ENCODE data around the gene ANXA1. TPM values are rescaled to one million over a fixed set of nuclear protein-coding genes. Genes with fewer than 3 reads are reported as not detected.

The ANXA1 gene
- total RNA-seq, 3 donors from 2014 or later, result 12.8 to 69.3 (median 53.1) TPM

DNA sequence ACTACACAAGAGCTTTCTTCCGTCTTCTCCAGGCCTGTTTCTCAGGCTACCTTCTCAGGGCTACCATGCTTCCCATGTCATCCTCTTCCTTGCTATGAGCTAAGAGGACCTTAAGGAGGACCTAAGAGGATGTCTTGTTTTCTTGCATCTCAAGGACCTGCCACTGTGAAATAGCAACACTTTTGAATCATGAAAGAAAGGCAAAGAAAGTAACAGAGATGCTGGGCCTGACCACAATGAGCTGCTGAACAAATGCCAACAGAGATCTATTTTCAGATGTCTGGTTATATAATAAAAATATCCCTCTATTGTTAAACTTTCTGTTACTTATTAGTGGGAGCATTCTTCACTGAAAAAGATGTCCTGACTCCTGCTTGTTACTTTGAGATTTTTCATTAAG is 36.7 kb upstream of the ANXA1 start:
- Histone ChIP-seq H3K4me3 (no peak overlapping the region), H3K4me1 (ENCODE audit: low read depth) (no peaks in the 10 kb centered on the region), H3K36me3 (ENCODE audit: low read depth) (no peaks in the 10 kb centered on the region), H3K9me3 (no peaks in the 10 kb centered on the region)
- ATAC-seq (no peak), DNase-seq (no peak)
- TF ChIP-seq CTCF (IDR thresholded peaks at IDR 0.05), result no peak
- intact Hi-C loops (cut with DNase I, micrococcal nuclease), result no loop called here

GRCh38 chr9:73116031-73116430 is 35.6 kb upstream of the ANXA1 start:
- H3K4me1 ChIP-seq (ENCODE audit: low read depth), result no peaks in the 10 kb centered on the region
- no peak for ATAC-seq
- no peak overlapping the region for H3K4me3 ChIP-seq
- intact Hi-C loops (cut with DNase I, micrococcal nuclease), result no loop called here
- H3K36me3 ChIP-seq (ENCODE audit: low read depth), result no peaks in the 10 kb centered on the region
- no peak for TF ChIP-seq CTCF (IDR thresholded peaks at IDR 0.05)
- no peaks in the 10 kb centered on the region for H3K9me3 ChIP-seq
- DNase-seq, result no peak

DNA sequence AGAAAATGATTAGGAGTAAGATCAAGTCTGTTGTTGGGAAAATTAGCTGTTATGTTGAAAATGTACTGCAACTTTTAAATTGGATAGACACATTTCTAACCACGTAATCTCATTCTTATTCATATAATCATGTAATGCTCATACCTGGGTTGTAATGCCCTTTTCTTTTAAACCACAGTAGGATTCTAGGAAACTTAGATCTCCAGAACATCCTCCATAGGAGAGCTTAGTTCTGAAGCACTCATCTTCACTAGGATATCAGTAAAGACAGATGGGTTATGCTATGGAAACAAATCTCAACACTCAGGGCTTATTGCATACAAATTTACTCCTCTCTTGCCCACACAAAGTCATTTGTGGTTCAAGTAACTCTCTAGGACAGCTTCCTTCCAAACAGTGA is 34.8 kb upstream of the ANXA1 start:
- ATAC-seq (no peak), DNase-seq (no peak)
- H3K4me3 ChIP-seq, result no peak overlapping the region
- no peaks in the 10 kb centered on the region for H3K9me3 ChIP-seq
- H3K36me3 ChIP-seq (ENCODE audit: low read depth), result no peaks in the 10 kb centered on the region
- H3K4me1 ChIP-seq (ENCODE audit: low read depth), result no peaks in the 10 kb centered on the region
- intact Hi-C loops (cut with DNase I, micrococcal nuclease), result no loop called here
- no peak for TF ChIP-seq CTCF (IDR thresholded peaks at IDR 0.05)

DNA sequence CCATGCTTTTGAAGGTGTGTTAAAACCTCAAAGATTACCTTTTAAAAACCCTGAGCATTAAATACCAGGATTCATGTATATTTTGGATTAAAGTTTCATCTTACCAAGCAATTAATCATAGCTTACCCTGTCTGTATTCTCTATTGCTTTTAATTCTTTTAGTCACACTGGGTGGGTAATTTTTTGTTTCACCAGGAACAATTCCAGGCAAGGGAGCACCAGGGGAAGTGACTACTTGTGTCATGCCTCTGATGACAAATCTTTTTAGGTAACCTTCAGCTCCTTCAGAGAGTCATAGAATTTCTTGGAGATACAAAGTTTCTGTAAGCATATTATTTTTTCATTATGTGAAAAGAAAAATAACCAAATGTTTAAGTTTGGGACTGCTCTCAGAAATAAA is 33.4 kb upstream of the ANXA1 start:
- Histone ChIP-seq H3K9me3 (no peaks in the 10 kb centered on the region), H3K36me3 (ENCODE audit: low read depth) (no peaks in the 10 kb centered on the region), H3K4me3 (no peak overlapping the region), H3K4me1 (ENCODE audit: low read depth) (no peaks in the 10 kb centered on the region)
- intact Hi-C loops (cut with DNase I, micrococcal nuclease), result no loop called here
- no peak for TF ChIP-seq CTCF (IDR thresholded peaks at IDR 0.05)
- ATAC-seq (no peak), DNase-seq (no peak)

- DNase-seq (no peak), ATAC-seq (no peak)
- intact Hi-C loops (cut with DNase I, micrococcal nuclease), result no loop called here
- H3K9me3 ChIP-seq, result no peaks in the 10 kb centered on the region
- no peaks in the 10 kb centered on the region for H3K36me3 ChIP-seq (ENCODE audit: low read depth)
- no peak for TF ChIP-seq CTCF (IDR thresholded peaks at IDR 0.05)
- H3K4me1 ChIP-seq (ENCODE audit: low read depth), result no peaks in the 10 kb centered on the region
- no peak overlapping the region for H3K4me3 ChIP-seq
Measured at GRCh38 chr9:73118898-73119554, 32.6 kb upstream of the ANXA1 start.
